OCI-LY7 (cell line): Measurements from ENCODE around the gene MTCL1. TPM values are rescaled to one million over a fixed set of nuclear protein-coding genes. Genes with fewer than 3 reads are reported as not detected.

Experiments used
- BruUV-seq: library from RNA; stranded (reverse); fragments of 400-500 nt; replicated peaks from 2 replicates; lab custom pipeline; 2021; lab: Mats Ljungman, UMichigan
- CTCF ChIA-PET: fragments of 300-600 bp; sonication (Branson Sonifier 250); formaldehyde crosslinking; loops from one replicate; lab custom pipeline; 2022; ENCODE audit warnings: antibody characterized with exemption; ENCODE audit not compliant: unreplicated experiment; lab: Charles Lee
- POLR2A ChIA-PET: fragments of 300-600 bp; sonication (Branson Sonifier 250); formaldehyde crosslinking; loops from one replicate; lab custom pipeline; 2022; ENCODE audit warnings: antibody characterized with exemption; lab: Charles Lee
- DNase-seq: peaks from one replicate; pipeline ENCODE4 v3.0.0-alpha.2; 2015; ENCODE audit warnings: low spot score
- H2AFZ ChIP-seq: fragments of 200-600 bp; sonication (generic), shearing (Covaris generic); 2 replicates; pipeline ENCODE4 v1.6.1; 2014; ENCODE audit warnings: mild to moderate bottlenecking, antibody characterized with exemption, low read length, moderate library complexity
- H3K27ac ChIP-seq: fragments of 200-600 bp; sonication (generic); 2 replicates; pipeline ENCODE4 v1.5.1; 2014; ENCODE audit warnings: mixed run types, low read depth, mild to moderate bottlenecking, moderate library complexity, low read length, inconsistent platforms; ENCODE audit not compliant: poor library complexity, severe bottlenecking
- H3K36me3 ChIP-seq: fragments of 200-600 bp; sonication (generic); 2 replicates; pipeline ENCODE4 v1.6.1; 2014; ENCODE audit warnings: mild to moderate bottlenecking, antibody characterized with exemption, low read length, moderate library complexity, mixed read lengths; ENCODE audit not compliant: insufficient read depth
- H3K4me1 ChIP-seq: fragments of 200-600 bp; sonication (generic); 2 replicates; pipeline ENCODE4 v1.5.1; 2014; ENCODE audit warnings: mild to moderate bottlenecking, low read length; ENCODE audit not compliant: insufficient read depth, poor library complexity, severe bottlenecking
- H3K4me2 ChIP-seq: fragments of 200-600 bp; sonication (generic); 2 replicates; pipeline ENCODE4 v1.6.1; 2014; ENCODE audit warnings: mild to moderate bottlenecking, low read length
- H3K4me3 ChIP-seq: fragments of 200-600 bp; sonication (generic); 2 replicates; pipeline ENCODE4 v1.5.1; 2014; ENCODE audit warnings: mild to moderate bottlenecking, low read depth, low read length; ENCODE audit not compliant: poor library complexity, severe bottlenecking
- H3K79me2 ChIP-seq: fragments of 200-600 bp; sonication (generic); 2 replicates; pipeline ENCODE4 v1.6.1; 2016; ENCODE audit warnings: low read depth, mild to moderate bottlenecking, low read length, moderate library complexity, mixed read lengths; ENCODE audit not compliant: insufficient read depth
- H3K9me2 ChIP-seq: fragments of 200-600 bp; sonication (generic); 2 replicates; pipeline ENCODE4 v1.6.1; 2016; ENCODE audit warnings: mild to moderate bottlenecking, low read length, mixed read lengths; ENCODE audit not compliant: insufficient read depth
- H3K9me3 ChIP-seq: fragments of 200-600 bp; sonication (generic); 2 replicates; pipeline ENCODE4 v1.6.1; 2014; ENCODE audit warnings: mild to moderate bottlenecking, mixed run types, low read length, mixed read lengths
- H4K20me1 ChIP-seq: fragments of 200-600 bp; sonication (generic); 2 replicates; pipeline ENCODE4 v1.6.1; 2014; ENCODE audit warnings: mild to moderate bottlenecking, antibody characterized with exemption, low read length, moderate library complexity, mixed read lengths; ENCODE audit not compliant: insufficient read depth
- CTCF ChIP-seq: fragments of 200-600 bp; sonication (generic); conservative IDR thresholded peaks from 2 replicates; pipeline ENCODE4 v1.5.1; 2014; ENCODE audit warnings: mild to moderate bottlenecking, antibody characterized with exemption, low read length, moderate library complexity, mixed read lengths
- EZH2phosphoT487 ChIP-seq: fragments of 200-600 bp; sonication (generic); IDR thresholded peaks from 2 replicates; pipeline ENCODE4 v1.6.1; 2018; ENCODE audit warnings: low read depth, borderline replicate concordance, mild to moderate bottlenecking, mixed run types, antibody characterized with exemption, low read length, moderate library complexity, mixed read lengths
- intact Hi-C: fragments of 100-400 bp; cut with micrococcal nuclease; formaldehyde crosslinking; loops from one replicate; pipeline ENCODE4 v1.10.0; 2022; ENCODE audit not compliant: unreplicated experiment
- total RNA-seq, 2 experiments: library from RNA; depleted of rRNA in 1 of 2; stranded (reverse); fragments of >200 nt in 1 of 2; shearing (Covaris generic) in 1 of 2; gene quantifications; 2 replicates each; pipeline ENCODE4 v1.2.3, GENCODE V29; 2014 to 2022

MTCL1 gene
- total RNA-seq, 2 experiments from 2014 or later, result 96.8 to 159 TPM

- TF ChIP-seq CTCF (no peak), EZH2phosphoT487 (no peak)
- H4K20me1 ChIP-seq, result no peaks in the 10 kb centered on the region
- H3K4me3 ChIP-seq, result no peak overlapping the region
- H3K4me2 ChIP-seq, result no peak overlapping the region
- H3K9me2 ChIP-seq, result no peaks in the 10 kb centered on the region
- intact Hi-C loops, result no loop called here
- H3K9me3 ChIP-seq, result no peaks in the 10 kb centered on the region
- ChIA-PET POLR2A (interaction anchor here (0.5 kb wide), 1 partner anchor 10 kb away, joined by 4 read pairs; no protein-coding TSS in a partner anchor), CTCF (no interaction called here)
- peaks cover 69% of the 10 kb centered on the region for H3K36me3 ChIP-seq
- no peak for DNase-seq
- H2AFZ ChIP-seq, result no peak overlapping the region
- BruUV-seq, result no TSS peak
- no peak overlapping the region for H3K27ac ChIP-seq
- no peaks in the 10 kb centered on the region for H3K4me1 ChIP-seq
- H3K79me2 ChIP-seq, result no peaks in the 10 kb centered on the region
Observed at GRCh38 chr18:8794934-8795280, 89.6 kb downstream of the MTCL1 start.

GRCh38 chr18:8795586-8796325, 90.4 kb downstream of the MTCL1 start:
- no peaks in the 10 kb centered on the region for H3K9me2 ChIP-seq
- H3K4me3 ChIP-seq, result no peak overlapping the region
- intact Hi-C loops, result no loop called here
- H4K20me1 ChIP-seq, result no peaks in the 10 kb centered on the region
- no peaks in the 10 kb centered on the region for H3K4me1 ChIP-seq
- TF ChIP-seq CTCF (no peak), EZH2phosphoT487 (no peak)
- H3K27ac ChIP-seq, result no peak overlapping the region
- DNase-seq, result no peak
- no TSS peak for BruUV-seq
- H3K79me2 ChIP-seq, result no peaks in the 10 kb centered on the region
- ChIA-PET POLR2A (interaction anchor here (0.5 to 0.8 kb wide), 2 partner anchors 11 to 12 kb away, joined by 3 to 5 read pairs; no protein-coding TSS in a partner anchor), CTCF (no interaction called here)
- no peaks in the 10 kb centered on the region for H3K9me3 ChIP-seq
- H3K36me3 ChIP-seq, result peaks cover 73% of the 10 kb centered on the region
- no peak overlapping the region for H3K4me2 ChIP-seq
- H2AFZ ChIP-seq, result no peak overlapping the region

GRCh38 chr18:8797206-8797605, 91.8 kb downstream of the MTCL1 start:
- H3K27ac ChIP-seq, result no peak overlapping the region
- peaks cover 85% of the 10 kb centered on the region for H3K36me3 ChIP-seq
- CTCF ChIA-PET, result no interaction called here
- no TSS peak for BruUV-seq
- H2AFZ ChIP-seq, result no peak overlapping the region
- H3K9me2 ChIP-seq, result no peaks in the 10 kb centered on the region
- POLR2A ChIA-PET, result interaction anchor here (0.6 to 1.6 kb wide), 2 partner anchors 25 to 255 kb away, joined by 3 to 4 read pairs; no protein-coding TSS in a partner anchor
- no peak for TF ChIP-seq EZH2phosphoT487
- TF ChIP-seq CTCF, result no peak
- no peaks in the 10 kb centered on the region for H3K9me3 ChIP-seq
- H3K4me1 ChIP-seq, result no peaks in the 10 kb centered on the region
- no peak for DNase-seq
- no peak overlapping the region for H3K4me2 ChIP-seq
- no peak overlapping the region for H3K4me3 ChIP-seq
- H3K79me2 ChIP-seq, result no peaks in the 10 kb centered on the region
- intact Hi-C loops, result no loop called here
- no peaks in the 10 kb centered on the region for H4K20me1 ChIP-seq
